Measurements from ENCODE around the gene DDX20.
A peak's percentile ranks its signal among the peaks of the same experiment; 100 is the strongest.

DDX20 gene

GRCh38 chr1:111755331-111756123, at the start of gene DDX20:
DDX20 (plus strand) TSS chr1:111755901; CDS start chr1:111755925, 24 bp downstream.
- DNase-seq (ENCODE audit: low read depth in 1 of 2, low spot score in 1 of 2) = peak; percentile 88

DNA sequence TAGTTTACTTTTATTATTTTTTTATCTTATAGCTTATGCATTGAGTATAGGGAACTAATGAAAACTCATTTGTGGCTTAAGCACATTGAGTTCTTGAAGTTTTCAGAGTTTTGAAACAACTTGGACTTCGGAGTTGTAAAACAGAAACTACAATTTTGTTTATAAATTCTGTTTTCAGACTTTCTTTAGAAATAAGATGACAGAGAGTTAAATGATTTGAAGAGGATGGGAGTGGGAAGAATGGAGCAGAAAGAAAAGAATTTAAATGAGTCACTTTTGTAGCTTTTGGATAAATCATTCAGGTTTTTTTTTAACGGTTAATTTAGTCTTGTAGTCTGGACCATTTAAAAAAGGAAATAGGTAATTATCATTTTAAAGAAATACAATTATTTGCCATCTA, 48.8 kb upstream of the DDX20 start:
- DNase-seq (ENCODE audit: low read depth in 1 of 2, low spot score in 1 of 2) = no peak

- no peak for DNase-seq (ENCODE audit: low read depth in 1 of 2, low spot score in 1 of 2)
These were observed 47.8 kb upstream of the DDX20 start for GRCh38 chr1:111707906-111708305.

GRCh38 chr1:111709986-111710385, 45.7 kb upstream of the DDX20 start:
- no peak for DNase-seq (ENCODE audit: low read depth in 1 of 2, low spot score in 1 of 2)

- DNase-seq (ENCODE audit: low read depth in 1 of 2, low spot score in 1 of 2) = no peak
These were observed 39.4 kb upstream of the DDX20 start for GRCh38 chr1:111716333-111716732.

DNA sequence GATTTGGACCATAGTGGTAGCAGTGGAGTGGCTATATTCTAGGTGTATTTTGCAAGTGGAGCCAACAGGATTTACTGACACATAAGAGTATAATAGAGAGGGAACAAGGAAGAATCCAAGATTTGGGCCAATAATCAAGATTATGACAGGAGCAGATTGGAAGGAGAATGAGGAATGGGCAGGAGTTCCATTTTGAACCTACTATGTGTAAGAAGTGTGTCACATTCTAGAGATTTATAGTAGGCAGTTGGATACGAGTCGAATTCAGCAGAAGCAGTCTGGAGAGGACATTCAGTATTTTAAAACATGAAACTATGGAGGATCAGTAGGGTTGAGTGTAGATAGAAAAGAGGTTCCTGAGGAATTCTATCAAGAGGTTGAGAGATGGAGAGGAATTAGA, 38.3 kb upstream of the DDX20 start:
- DNase-seq (ENCODE audit: low read depth in 1 of 2, low spot score in 1 of 2) = no peak

DNA sequence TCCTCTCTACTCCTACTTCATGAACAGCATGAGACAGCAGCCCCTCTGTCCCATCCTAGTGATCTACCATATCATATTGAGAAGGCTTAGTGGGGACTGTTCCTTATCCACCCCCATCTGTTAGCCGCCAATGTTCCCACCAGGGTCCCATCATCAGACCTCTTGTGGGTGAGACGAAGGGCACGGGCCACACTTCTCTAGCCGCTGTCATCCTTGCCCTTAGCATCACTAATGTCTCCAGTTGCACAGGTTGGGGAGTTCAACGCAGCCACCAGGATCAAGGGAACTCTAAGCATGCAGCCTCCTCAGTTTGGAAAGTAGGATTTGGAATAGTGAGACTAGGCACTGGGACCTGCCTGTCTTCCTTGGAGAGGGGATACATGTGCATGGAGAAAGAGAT, 36.6 kb upstream of the DDX20 start:
- DNase-seq (ENCODE audit: low read depth in 1 of 2, low spot score in 1 of 2) = no peak

DNA sequence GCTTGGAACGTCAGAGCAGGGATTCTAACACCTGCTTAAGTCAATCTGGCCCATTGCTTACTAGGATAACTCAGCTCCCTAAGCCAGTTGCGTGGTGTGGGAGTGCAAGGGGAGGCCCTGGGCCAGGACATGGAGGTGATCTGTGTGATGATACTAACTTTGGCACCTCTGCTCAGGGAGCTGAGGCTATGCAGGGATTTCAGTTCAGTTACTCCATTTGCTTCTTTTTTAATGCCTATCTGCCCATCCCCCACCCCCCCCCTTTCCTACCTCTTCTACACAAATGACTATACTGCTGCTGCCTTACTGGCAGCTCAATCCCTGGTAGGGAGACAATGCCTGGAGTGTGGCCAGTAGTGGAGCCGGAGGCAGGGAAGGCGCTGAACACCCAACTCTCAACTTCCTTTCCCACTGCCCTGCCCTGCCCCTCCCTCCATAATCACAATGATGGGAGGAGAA, 36.0 kb upstream of the DDX20 start:
- no peak for DNase-seq (ENCODE audit: low read depth in 1 of 2, low spot score in 1 of 2)

- no peak for DNase-seq (ENCODE audit: low read depth in 1 of 2, low spot score in 1 of 2)
These were observed 35.3 kb upstream of the DDX20 start for GRCh38 chr1:111720274-111720976.

GRCh38 chr1:111720977-111721786, 34.5 kb upstream of the DDX20 start:
- DNase-seq (ENCODE audit: low read depth in 1 of 2, low spot score in 1 of 2) = no peak

- DNase-seq (ENCODE audit: low read depth in 1 of 2, low spot score in 1 of 2) = no peak
These were observed 32.5 kb upstream of the DDX20 start for GRCh38 chr1:111723091-111723806.

GRCh38 chr1:111723871-111724270, 31.8 kb upstream of the DDX20 start:
- DNase-seq (ENCODE audit: low read depth in 1 of 2, low spot score in 1 of 2) = no peak

DNA sequence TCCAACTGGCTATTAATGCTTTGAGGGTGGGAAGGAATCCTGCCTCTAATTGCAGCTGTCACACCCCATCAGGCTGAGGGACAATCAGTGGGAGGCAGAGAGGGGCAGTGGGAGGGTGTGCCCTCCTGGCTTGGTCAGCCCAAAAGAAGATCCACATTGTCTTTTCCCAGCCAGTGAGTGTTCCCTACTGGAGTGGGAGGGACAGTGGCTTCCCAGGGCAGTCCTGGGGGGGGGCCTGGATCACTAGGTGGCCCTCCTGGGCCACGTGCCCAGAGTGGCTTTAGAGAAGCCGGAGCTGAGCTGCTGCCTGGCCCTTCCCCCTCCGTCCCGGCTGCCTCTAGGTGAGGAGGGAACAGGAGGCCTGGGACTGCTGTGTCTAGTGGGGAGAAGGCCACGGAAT, 30.5 kb upstream of the DDX20 start:
- DNase-seq (ENCODE audit: low read depth in 1 of 2, low spot score in 1 of 2) = no peak

DNA sequence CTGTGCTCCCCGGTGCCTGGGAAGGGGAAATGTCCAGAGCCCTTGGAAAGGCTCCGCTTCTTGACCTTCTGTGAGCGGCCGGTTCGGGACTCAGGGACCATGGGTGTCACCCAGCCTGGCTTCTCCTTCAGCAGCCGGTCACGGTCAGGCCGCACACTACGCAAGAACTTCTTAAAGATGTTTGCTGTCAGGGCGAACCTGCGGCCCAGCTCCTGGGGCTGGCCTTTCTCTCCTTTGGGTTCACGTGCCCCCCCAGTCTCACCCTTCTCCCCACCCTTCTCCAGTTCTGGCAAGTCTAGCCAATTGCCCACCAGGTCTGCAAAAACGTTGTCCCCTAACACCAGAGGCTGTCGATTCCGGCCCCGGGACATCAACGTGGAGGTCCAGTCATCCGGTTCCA, 28.6 kb upstream of the DDX20 start:
- no peak for DNase-seq (ENCODE audit: low read depth in 1 of 2, low spot score in 1 of 2)

DNA sequence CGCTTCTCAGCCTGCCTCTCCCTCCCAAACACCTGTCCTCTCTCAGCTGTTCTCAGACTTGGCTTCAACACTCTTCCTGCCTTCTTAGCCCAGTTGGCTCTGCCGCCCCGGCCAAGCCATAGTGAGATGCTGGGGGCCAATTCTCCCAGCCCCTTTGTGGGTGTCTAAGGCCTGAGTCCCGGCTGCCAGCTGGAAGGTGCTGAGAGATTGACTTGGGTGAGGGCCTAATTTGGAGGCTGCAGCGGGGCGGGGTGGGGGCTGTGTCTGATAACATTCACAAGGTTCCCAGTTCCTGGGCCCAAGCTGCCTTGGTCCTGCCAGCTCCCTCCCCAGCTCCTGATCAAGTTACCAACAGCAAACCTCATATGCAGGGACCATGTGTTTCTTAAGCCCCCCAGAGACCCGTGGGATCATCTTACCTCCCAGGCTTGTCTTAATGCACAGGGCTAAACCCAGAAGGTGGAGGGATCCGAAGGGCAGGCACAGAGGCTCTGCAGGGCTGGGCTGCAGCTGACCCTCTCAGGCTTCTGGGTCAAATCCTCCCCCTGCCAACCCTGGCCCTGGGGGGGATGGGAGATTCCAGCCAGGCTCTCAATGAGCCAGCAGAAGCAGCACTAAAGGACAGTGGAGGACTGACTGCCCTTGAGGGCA, 26.3 kb upstream of the DDX20 start:
- no peak for DNase-seq (ENCODE audit: low read depth in 1 of 2, low spot score in 1 of 2)

GRCh38 chr1:111729946-111730681, 25.6 kb upstream of the DDX20 start:
- no peak for DNase-seq (ENCODE audit: low read depth in 1 of 2, low spot score in 1 of 2)

DNA sequence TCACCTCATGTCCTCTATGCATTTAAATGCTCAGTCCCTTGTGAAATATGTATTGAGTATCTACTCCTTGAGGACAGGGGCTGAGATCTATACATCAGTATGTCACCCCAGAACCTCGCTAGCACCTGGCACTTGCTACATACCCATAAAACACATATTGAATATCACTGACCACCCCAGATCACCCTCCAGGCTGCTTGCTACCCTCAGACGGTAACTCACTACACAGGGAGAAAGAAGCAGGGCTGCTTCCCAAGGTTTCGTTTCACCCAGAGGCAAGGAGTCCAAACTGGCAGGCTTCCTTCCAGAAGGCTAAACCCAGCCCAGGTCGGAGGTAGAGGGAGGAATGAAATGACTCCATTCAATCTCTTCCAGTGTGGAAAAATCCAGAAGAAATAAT, 25.0 kb upstream of the DDX20 start:
- no peak for DNase-seq (ENCODE audit: low read depth in 1 of 2, low spot score in 1 of 2)

DNA sequence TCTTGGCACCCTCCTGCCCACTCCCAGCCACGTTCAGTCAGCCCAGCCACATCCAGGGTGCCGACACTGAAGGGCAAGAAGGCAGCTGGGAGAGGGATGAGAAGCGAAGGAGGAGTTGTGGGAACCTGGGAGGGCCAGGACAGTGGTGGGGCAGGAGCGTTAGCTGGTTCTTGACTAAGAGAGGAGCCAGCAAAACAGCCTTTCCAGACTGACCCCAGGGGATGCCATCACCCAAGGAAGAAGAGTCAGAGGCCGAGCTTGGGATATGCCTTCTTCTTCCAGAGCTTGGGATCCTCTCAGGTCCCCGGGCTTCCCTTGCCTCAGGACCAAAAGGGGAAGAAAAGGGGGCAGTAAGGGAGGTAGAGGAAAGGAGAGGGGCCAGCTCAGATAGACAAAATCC, 23.7 kb upstream of the DDX20 start:
- no peak for DNase-seq (ENCODE audit: low read depth in 1 of 2, low spot score in 1 of 2)

- no peak for DNase-seq (ENCODE audit: low read depth in 1 of 2, low spot score in 1 of 2)
These were observed 23.0 kb upstream of the DDX20 start for GRCh38 chr1:111732718-111733117.
